ENCODE measurements around the gene ASAP2. TPM values are rescaled to one million over a fixed set of nuclear protein-coding genes. Genes with fewer than 3 reads are reported as not detected.
A peak's percentile ranks its signal among the peaks of the same experiment; 100 is the strongest.

The ASAP2 gene
- total and polyA plus RNA-seq, 9 of the 15 experiments (the other 6 are each of a cell fraction or from before 2014, with no cell fraction given) = 0.06 to 4.3 (median 3.1) TPM

DNA sequence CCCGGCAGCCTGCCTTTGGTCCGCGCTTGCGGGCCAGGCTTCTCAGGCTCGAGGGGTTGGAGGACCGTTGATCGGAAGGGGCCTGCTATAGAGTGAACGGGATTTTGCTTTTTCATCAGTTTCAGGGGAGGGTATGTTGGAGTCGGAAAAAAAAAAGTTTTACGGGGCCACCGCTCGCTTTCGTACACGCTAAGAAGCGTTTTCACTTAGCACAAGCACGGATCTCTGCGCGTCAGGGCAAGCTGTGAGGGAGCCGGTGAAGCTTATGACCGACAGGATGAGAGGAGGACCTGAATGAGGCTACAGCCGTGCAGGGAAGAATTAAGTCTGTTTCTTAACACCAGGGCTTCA is 217.3 kb downstream of the ASAP2 start:
- intact Hi-C loops (cut with micrococcal nuclease) = loop anchor here (5.0 kb wide), 3 partner anchors 128 to 282 kb away; partner anchors contain the start of gene ASAP2
- CTCF ChIA-PET (ENCODE audit: low intra/inter-chr PET ratio) = no interaction called here
- FAIRE-seq (no peak), ATAC-seq (peak; percentile 9), DNase-seq (ENCODE audit: extremely low read depth in 1 of 4, low spot score in 3 of 4) (peak in 1 of 4 experiments; percentile 35)
- Histone ChIP-seq H2AFZ (ENCODE audit: low read depth, low read length) (peak overlapping the region; percentile 97), H3K4me1 (replicated peaks in 1 of 2; ENCODE audit: control insufficient read depth in 2 of 2, insufficient read depth in 2 of 2, low read length in 2 of 2) (peaks cover 19 to 29% of the 10 kb centered on the region in 2 experiments; a peak in 4 of 5 replicates), H3K36me3 (ENCODE audit: control insufficient read depth, insufficient read depth, low read length) (peaks cover 22% of the 10 kb centered on the region), H3K27ac (ENCODE audit: extremely low read depth, low read depth, low read length) (peak overlapping the region; percentile 90), H3K9me3 (replicated peaks; ENCODE audit: control insufficient read depth, insufficient read depth, low read depth, low read length) (no peaks in the 10 kb centered on the region), H3K79me2 (ENCODE audit: control insufficient read depth, insufficient read depth, low read length) (peaks cover 54% of the 10 kb centered on the region), H3K4me2 (ENCODE audit: insufficient read depth, low read length) (peak overlapping the region; percentile 95), H4K20me1 (replicated peaks; ENCODE audit: control insufficient read depth, insufficient read depth, low read length) (no peaks in the 10 kb centered on the region), H3K4me3 (peak overlapping the region; percentile 90), H3K9ac (ENCODE audit: insufficient read depth in 1 of 2, low read depth in 2 of 2, low read length in 2 of 2) (peak overlapping the region; percentile 96 to 100), H3K9me1 (ENCODE audit: control insufficient read depth, insufficient read depth, low read length) (no peaks in the 10 kb centered on the region), H3K27me3 (ENCODE audit: control insufficient read depth in 2 of 2, insufficient read depth in 2 of 2, low read length in 2 of 2) (no peaks in the 10 kb centered on the region)
- in situ Hi-C loops (cut with MboI) = no loop called here
- 1% methylated on average over 19 of the region's 21 CpGs for WGBS (ENCODE audit: insufficient coverage, low coverage, missing lambda C conversion rate)
- POLR2A ChIA-PET = interaction anchor here (0.7 to 1.1 kb wide), 4 partner anchors 37 to 681 kb away, joined by 3 to 5 read pairs (median 3); no protein-coding TSS in a partner anchor
- BruUV-seq (replicated peaks) = TSS peak; percentile 77
- TF ChIP-seq ZNF24 (IDR thresholded peaks at IDR 0.05) (0 out of 2 replicates have a peak, but pooled peaks have one; percentile 6), NFRKB (IDR thresholded peaks at IDR 0.05; ENCODE audit: low read depth) (no peak), SAP30 (IDR thresholded peaks at IDR 0.05; ENCODE audit: borderline replicate concordance, insufficient read depth, low read depth, low read length, poor library complexity, severe bottlenecking) (peak; percentile 40), NKRF (IDR thresholded peaks at IDR 0.05; ENCODE audit: borderline replicate concordance) (peak; percentile 45; the same call in 1 of the 2 replicates), SMARCA5 (IDR thresholded peaks at IDR 0.05) (0 out of 2 replicates have a peak, but pooled peaks have one; percentile 39), MXI1 (IDR thresholded peaks at IDR 0.05; ENCODE audit: low read depth, low read length) (no peak), JUN (IDR thresholded peaks at IDR 0.05; ENCODE audit: borderline replicate concordance, low read depth, low read length) (no peak), JUN (CRISPR knock-in tag; IDR thresholded peaks at IDR 0.05; ENCODE audit: borderline replicate concordance) (0 out of 2 replicates have a peak, but pooled peaks have one; percentile 11), HDAC2 (IDR thresholded peaks at IDR 0.05) (no peak), ZFP1 (CRISPR knock-in tag; IDR thresholded peaks at IDR 0.05) (no peak), SMARCA4 (IDR thresholded peaks at IDR 0.05) (0 out of 2 replicates have a peak, but pooled peaks have one; percentile 10), THAP12 (CRISPR knock-in tag; IDR thresholded peaks at IDR 0.05) (no peak), NCOA1 (IDR thresholded peaks at IDR 0.05; ENCODE audit: low read depth) (0 out of 2 replicates have a peak, but pooled peaks have one; percentile 6), MAFK (IDR thresholded peaks at IDR 0.05; ENCODE audit: low read length) (no peak), CHD1 (IDR thresholded peaks at IDR 0.05; ENCODE audit: low read length) (peak; percentile 71), ZNF431 (CRISPR knock-in tag; IDR thresholded peaks at IDR 0.05) (0 out of 2 replicates have a peak, but pooled peaks have one; percentile 12), PTBP1 (IDR thresholded peaks at IDR 0.05; ENCODE audit: low read depth, low read length) (no peak)
- TF ChIP-seq, protein P1, sequence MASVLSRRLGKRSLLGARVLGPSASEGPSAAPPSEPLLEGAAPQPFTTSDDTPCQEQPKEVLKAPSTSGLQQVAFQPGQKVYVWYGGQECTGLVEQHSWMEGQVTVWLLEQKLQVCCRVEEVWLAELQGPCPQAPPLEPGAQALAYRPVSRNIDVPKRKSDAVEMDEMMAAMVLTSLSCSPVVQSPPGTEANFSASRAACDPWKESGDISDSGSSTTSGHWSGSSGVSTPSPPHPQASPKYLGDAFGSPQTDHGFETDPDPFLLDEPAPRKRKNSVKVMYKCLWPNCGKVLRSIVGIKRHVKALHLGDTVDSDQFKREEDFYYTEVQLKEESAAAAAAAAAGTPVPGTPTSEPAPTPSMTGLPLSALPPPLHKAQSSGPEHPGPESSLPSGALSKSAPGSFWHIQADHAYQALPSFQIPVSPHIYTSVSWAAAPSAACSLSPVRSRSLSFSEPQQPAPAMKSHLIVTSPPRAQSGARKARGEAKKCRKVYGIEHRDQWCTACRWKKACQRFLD (CRISPR knock-in tag; IDR thresholded peaks at IDR 0.05) = no peak
- TF ChIP-seq, protein P2, sequence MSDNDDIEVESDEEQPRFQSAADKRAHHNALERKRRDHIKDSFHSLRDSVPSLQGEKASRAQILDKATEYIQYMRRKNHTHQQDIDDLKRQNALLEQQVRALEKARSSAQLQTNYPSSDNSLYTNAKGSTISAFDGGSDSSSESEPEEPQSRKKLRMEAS (CRISPR knock-in tag; IDR thresholded peaks at IDR 0.05) = no peak
